ENCODE data around the gene PODXL2.
A peak's percentile ranks its signal among the peaks of the same experiment; 100 is the strongest.

The PODXL2 gene

DNA sequence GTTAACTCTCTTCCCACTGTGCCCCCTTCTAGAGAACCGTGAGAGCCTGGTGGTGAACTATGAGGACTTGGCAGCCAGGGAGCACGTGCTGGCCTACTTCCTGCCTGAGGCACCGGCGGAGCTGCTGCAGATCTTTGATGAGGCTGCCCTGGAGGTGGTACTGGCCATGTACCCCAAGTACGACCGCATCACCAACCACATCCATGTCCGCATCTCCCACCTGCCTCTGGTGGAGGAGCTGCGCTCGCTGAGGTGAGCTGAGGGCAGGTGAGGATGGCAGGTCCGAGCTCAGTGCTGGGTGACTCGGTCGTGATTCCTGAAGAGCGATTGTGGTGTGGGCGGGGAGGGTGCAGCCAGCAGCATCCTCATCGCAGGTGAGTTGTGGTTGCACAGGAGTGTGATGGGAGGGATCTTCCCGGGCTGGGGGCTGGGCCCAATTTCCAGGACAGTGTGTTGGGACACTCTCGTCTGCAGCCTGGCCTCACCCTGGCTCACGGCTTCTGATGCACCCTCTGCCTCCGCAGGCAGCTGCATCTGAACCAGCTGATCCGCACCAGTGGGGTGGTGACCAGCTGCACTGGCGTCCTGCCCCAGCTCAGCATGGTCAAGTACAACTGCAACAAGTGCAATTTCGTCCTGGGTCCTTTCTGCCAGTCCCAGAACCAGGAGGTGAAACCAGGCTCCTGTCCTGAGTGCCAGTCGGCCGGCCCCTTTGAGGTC is 22.7 kb upstream of the PODXL2 start:
- no peak for DNase-seq

GRCh38 chr3:127606981-127607595 is 21.9 kb upstream of the PODXL2 start:
- no peak for DNase-seq

DNA sequence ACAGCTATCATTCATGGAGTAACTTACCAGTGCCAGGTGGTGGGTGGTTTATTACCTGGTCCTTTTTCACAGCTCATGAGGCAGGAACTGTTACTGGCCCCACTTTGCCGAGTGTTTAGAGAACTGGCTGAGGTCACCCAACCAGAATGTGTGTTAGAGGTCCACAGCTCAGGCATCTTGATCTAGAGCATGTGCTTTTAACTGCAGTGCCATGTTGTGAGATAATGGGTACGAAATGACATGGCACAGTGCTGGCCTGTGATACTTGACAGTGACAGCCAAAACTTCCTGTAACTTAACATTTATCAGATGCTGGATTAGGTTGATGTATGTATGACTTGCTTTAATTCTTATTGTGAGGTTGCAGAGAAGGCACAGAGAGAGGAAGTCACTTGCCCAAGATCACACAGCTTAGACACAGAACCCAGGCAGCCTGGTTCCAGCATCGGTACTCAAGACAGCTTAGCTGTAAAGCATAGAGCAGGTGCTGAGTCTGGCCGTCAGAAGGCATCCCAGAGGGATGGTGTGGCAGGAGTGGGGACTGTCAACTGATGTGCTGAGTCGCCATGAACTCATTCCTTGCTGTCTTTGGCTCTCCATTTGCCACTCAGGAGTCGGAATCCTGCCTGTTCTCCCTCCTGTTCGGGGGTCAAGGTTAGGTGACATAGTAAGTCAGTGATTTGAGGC is 21.2 kb upstream of the PODXL2 start:
- DNase-seq = no peak

DNA sequence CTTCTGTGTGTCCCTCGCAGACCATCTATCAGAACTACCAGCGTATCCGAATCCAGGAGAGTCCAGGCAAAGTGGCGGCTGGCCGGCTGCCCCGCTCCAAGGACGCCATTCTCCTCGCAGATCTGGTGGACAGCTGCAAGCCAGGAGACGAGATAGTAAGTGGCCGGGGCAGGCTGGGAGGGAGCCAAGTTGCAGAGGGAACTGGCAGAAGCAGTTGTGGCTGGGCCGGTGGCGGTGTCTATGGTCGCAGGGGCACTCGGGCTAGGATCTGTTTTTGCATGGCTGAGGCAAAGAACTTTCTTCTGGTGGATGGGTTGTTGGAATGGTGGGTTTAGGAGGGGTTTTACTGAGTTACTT is 20.6 kb upstream of the PODXL2 start:
- DNase-seq = no peak

GRCh38 chr3:127610105-127610504 is 18.9 kb upstream of the PODXL2 start:
- no peak for DNase-seq

- DNase-seq = no peak
These were observed 17.7 kb upstream of the PODXL2 start for GRCh38 chr3:127611251-127611650.

DNA sequence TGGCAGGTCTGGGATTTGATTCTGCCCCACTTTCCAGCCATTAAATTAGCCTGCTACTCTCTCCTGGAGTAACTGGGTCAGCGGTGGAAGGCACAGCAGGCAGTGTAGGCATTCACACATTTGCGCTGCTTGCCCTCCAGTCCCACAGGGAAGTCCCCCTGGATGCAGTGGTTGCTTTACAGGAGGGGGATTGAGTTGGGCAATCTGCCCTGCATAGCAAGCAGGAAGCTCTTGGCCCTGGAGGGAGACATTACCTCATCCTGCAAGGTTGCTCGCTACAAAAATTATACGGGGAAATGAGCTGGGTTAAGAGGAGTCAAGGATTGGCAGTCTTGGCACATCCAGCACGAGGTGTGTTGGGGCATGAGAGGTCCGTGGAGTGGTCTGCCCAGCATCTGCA is 16.0 kb upstream of the PODXL2 start:
- DNase-seq = peak; percentile 36

- DNase-seq = no peak
These were observed 15.6 kb upstream of the PODXL2 start for GRCh38 chr3:127613406-127613805.

DNA sequence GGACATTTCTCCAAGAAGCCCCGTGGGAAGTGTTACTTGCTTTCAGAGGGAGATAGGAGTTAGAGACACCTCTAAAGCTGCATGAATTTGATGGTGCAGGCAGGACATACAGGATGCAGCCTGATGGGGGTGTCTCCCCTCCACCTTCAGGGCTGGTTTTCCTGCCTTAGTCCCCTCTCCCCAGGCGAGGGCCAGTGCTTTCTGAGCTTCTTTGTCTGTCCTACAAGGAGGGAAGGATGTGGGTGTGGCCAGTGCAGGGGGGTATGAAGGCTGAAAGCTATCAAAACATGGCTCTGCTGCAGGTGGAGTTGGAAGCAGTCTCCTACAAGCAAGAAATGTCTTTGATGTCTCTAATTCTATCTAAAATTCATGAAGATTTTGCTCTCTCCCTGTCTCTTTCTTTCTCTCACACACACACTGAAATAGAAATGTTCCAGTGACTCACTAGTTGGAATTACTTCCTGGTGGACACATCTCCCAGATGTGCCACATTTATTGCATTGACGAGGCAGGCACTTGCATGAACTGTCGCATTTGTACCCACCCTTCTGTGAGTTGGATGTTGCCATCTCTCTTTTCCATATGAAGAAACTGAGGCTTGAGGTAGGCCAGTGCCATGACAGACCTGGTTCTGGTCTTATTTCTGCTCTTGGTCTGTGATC is 13.9 kb upstream of the PODXL2 start:
- DNase-seq = no peak

DNA sequence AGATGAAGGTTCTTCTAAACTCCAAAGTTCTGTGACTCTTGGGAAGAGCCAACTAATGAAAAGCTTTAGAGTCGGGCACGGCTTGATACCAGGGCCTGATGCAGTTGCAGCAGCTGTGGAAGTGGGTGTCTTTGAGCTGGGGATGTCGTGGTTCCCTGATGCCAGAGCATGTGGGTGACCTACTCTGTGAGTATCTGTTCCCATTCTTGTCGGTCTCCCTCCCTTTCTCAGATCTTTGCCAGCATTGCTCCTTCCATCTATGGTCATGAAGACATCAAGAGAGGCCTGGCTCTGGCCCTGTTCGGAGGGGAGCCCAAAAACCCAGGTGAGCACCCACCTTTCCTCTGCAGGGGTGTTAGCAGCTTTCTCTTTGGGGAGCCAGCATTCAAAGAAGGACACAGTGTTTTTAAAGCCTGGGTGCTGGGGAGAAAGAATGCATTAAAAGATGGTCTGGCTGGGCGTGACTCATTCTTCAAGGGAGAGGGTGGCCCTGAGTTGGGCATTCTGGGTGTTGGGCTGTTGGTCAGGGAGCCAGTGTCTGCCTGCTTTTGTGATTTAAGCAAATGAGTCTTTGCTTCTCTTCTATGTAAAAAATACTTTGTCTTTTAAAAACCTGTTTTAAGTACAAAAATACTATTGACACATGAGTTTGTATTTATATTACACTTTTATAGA is 13.2 kb upstream of the PODXL2 start:
- no peak for DNase-seq

DNA sequence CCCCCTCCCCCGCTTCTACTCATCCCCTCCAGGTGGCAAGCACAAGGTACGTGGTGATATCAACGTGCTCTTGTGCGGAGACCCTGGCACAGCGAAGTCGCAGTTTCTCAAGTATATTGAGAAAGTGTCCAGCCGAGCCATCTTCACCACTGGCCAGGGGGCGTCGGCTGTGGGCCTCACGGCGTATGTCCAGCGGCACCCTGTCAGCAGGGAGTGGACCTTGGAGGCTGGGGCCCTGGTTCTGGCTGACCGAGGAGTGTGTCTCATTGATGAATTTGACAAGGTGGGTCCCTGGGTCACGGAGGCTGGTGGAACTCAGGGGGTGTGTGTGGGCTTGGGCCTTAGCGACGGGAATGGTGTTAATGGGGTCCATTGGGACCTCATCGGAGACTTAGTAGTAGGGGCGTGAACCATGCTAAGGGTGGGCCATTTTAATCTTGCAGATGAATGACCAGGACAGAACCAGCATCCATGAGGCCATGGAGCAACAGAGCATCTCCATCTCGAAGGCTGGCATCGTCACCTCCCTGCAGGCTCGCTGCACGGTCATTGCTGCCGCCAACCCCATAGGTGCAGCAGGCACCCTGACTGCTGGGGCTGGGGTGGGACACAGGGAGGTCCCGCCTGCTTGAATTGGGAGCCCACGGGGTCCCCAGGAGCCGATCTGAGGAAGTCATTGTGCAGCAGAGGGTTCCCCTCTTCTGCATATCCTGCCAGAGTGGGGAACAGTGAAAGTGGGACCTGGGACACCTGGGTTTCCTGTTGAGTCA is 12.0 kb upstream of the PODXL2 start:
- no peak for DNase-seq

- no peak for DNase-seq
These were observed 10.1 kb upstream of the PODXL2 start for GRCh38 chr3:127618891-127619290.

GRCh38 chr3:127620637-127621375 is 8.2 kb upstream of the PODXL2 start:
- no peak for DNase-seq

DNA sequence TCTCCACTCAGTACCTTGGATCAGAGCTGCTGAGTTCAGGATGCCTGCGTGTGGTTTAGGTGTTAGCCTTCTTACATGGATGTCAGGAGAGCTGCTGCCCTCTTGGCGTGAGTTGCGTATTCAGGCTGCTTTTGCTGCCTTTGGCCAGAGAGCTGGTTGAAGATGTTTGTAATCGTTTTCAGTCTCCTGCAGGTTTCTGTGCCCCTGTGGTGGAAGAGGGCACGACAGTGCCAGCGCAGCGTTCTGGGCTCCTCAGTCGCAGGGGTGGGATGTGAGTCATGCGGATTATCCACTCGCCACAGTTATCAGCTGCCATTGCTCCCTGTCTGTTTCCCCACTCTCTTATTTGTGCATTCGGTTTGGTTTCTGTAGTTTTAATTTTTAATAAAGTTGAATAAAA is 7.0 kb upstream of the PODXL2 start:
- DNase-seq = no peak

GRCh38 chr3:127622772-127623576 is 6.0 kb upstream of the PODXL2 start:
- DNase-seq = no peak

DNA sequence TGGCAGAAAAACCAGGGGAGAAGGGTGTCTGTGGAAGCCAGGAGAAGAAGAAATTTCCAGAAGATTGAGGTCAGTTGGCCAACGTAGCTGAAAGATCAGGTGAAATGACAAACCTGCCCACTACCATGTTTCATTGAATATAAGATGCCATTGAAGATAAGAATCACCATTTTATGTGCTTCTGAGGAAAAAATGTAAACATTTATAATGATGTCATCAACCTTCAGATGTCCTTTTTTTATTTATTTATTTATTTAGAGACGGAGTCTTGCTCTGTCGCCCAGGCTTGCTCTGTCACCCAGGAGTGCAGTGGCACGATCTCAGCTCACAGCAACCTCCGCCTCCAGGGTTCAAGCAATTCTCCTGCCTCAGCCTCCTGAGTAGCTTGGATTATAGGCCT is 4.9 kb upstream of the PODXL2 start:
- no peak for DNase-seq

GRCh38 chr3:127625821-127626220 is 3.2 kb upstream of the PODXL2 start:
- no peak for DNase-seq

DNA sequence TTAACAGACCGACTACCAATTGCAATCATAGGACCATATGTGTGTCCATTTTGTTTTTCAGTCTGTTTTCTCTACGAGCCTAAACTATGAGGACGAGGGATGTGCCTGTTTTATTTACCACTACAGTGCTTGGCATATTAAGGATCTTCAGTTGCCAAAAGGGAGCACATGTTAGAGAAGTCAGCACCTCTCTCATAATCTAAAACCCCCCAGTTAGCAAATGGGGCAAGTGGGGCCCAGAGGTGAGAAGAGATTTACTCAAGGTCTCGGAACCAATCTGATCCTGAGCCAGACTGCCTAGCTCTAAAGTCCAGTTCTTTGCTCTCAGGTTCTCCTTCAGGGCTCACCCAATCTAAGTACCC is 578 bp upstream of the PODXL2 start:
- DNase-seq = no peak

- DNase-seq = peak; percentile 40
These were observed 750 bp downstream of the PODXL2 start for GRCh38 chr3:127629467-127630403.
